PFSK-1 (cell line): ENCODE data around the gene VSTM4.

Experiments
- FOXP2 ChIP-seq: optimal IDR thresholded peaks from 2 replicates; pipeline ENCODE3; 2011; ENCODE audit warnings: borderline replicate concordance, control low read depth, inconsistent platforms; ENCODE audit not compliant: insufficient read depth; ENCODE audit errors: extremely low read length, extremely low read depth
- POLR2AphosphoS5 ChIP-seq: IDR thresholded peaks from 2 replicates; pipeline ENCODE4 v1.6.1; 2012; ENCODE audit warnings: low read depth, mild to moderate bottlenecking, control low read depth, low read length, moderate library complexity
- SIN3A ChIP-seq: IDR thresholded peaks from 2 replicates; pipeline ENCODE4 v1.6.1; 2012; ENCODE audit warnings: mild to moderate bottlenecking, low read length, moderate library complexity, borderline replicate concordance; ENCODE audit not compliant: insufficient read depth
- TAF1 ChIP-seq: IDR thresholded peaks from 2 replicates; pipeline ENCODE4 v1.6.1; 2012; ENCODE audit warnings: low read length, control low read depth, borderline replicate concordance; ENCODE audit not compliant: insufficient read depth
- TF ChIP-seq, protein P1 (sequence below), 2 experiments: IDR thresholded peaks; 2 replicates each; pipeline versions ENCODE4 v1.6.1 to v1.8.0; 2011 to 2012; ENCODE audit warnings: low read depth in 2 of 2, low read length in 2 of 2, control low read depth in 1 of 2, inconsistent platforms in 1 of 2, mild to moderate bottlenecking in 1 of 2, moderate library complexity in 1 of 2; ENCODE audit not compliant: insufficient read depth in 1 of 2

Gene VSTM4

DNA sequence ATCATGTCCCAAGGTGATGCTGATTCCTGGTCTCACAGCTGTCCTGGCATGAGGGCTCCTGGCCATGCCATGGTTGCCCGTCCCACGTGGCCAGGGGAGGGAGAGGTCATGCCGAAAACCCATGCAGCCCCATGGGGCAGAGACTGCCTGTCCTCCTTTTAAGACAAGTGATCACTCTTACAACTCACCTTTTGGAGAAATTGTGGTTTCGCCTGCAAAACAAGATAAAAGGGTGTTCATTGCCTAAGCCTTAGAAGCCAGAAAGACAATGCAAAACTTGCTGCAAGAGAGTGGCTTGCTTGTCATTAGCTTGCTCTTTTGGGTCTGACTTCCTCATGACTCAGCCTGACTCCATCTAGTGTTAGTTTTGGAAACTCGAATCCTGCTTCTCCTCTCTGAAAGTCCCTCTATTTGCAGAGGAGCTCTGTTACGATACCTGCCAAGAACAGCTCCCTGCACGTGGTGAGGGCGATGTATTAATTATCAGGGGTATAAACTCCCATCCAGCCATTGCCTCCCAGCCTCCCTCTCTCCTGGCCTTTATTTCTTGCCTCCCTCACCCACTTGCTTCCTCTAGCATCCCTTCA, 46.2 kb upstream of the VSTM4 start:
- TF ChIP-seq SIN3A (no peak), TAF1 (no peak), POLR2AphosphoS5 (no peak)
- TF ChIP-seq, protein P1, sequence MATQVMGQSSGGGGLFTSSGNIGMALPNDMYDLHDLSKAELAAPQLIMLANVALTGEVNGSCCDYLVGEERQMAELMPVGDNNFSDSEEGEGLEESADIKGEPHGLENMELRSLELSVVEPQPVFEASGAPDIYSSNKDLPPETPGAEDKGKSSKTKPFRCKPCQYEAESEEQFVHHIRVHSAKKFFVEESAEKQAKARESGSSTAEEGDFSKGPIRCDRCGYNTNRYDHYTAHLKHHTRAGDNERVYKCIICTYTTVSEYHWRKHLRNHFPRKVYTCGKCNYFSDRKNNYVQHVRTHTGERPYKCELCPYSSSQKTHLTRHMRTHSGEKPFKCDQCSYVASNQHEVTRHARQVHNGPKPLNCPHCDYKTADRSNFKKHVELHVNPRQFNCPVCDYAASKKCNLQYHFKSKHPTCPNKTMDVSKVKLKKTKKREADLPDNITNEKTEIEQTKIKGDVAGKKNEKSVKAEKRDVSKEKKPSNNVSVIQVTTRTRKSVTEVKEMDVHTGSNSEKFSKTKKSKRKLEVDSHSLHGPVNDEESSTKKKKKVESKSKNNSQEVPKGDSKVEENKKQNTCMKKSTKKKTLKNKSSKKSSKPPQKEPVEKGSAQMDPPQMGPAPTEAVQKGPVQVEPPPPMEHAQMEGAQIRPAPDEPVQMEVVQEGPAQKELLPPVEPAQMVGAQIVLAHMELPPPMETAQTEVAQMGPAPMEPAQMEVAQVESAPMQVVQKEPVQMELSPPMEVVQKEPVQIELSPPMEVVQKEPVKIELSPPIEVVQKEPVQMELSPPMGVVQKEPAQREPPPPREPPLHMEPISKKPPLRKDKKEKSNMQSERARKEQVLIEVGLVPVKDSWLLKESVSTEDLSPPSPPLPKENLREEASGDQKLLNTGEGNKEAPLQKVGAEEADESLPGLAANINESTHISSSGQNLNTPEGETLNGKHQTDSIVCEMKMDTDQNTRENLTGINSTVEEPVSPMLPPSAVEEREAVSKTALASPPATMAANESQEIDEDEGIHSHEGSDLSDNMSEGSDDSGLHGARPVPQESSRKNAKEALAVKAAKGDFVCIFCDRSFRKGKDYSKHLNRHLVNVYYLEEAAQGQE (IDR thresholded peaks at IDR 0.05; ENCODE audit: insufficient read depth in 1 of 2, low read depth in 2 of 2, low read length in 2 of 2), result no peak

DNA sequence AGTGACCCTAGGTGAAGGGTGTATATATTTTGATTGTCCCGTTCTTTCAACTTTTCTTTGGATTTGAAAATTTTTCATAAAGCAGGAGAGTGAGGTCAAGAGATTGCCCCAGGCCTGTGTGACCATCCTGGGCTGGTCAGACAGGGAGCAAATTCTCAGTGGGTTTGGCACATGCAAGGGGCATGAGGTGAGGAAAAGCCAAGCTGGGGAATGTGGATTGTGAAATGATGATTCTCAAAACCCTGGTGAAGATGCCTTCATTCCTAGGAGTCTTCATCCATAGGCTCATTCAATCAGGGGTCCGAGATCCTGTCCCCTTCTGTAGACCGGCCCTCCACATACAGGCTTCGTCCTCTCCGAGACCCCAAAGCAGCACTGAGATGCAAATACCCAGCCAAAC, 45.5 kb upstream of the VSTM4 start:
- TF ChIP-seq FOXP2, result no peak
- no peak for TF ChIP-seq POLR2AphosphoS5
- TF ChIP-seq, protein P1 (IDR thresholded peaks at IDR 0.05; ENCODE audit: insufficient read depth in 1 of 2, low read depth in 2 of 2, low read length in 2 of 2), result no peak
- no peak for TF ChIP-seq TAF1
- no peak for TF ChIP-seq SIN3A

DNA sequence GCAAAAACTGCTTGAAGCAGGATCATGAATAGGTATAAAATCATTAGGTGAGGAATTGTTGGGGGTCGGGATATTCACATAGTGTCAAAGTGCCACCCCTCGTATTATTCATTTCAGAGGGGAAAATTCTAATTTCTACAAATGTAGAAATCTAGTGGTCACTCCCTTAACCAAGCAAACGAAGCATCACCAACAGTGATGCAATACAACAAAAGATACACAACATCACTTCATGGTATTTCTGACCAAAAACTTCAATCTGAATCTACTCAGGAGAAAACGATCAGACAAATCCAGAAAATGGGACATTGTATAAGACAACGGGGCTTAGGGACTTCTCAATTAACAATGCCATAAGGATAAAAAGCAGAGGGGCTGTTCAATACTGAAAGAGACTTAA, 44.8 kb upstream of the VSTM4 start:
- no peak for TF ChIP-seq TAF1
- no peak for TF ChIP-seq SIN3A
- no peak for TF ChIP-seq FOXP2
- TF ChIP-seq, protein P1 (IDR thresholded peaks at IDR 0.05; ENCODE audit: insufficient read depth in 1 of 2, low read depth in 2 of 2, low read length in 2 of 2), result no peak
- no peak for TF ChIP-seq POLR2AphosphoS5

DNA sequence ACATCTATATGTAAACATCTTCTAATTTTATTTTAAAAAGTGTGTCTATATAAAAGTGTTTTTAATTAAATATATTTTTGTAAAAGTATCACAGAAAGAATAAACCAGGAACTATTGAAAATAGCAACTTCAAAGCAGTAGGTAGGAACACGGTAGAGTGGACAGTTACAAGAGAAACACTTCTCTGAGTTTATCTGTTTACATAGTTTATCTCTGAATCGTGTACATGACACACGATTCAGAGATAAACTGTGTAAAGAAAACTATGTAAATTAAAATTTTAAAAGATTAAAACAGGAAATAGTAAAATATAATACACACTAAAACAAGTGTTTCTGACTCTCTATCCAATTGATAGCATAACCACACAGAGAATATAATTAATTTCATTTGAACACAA, 43.6 kb upstream of the VSTM4 start:
- TF ChIP-seq, protein P1 (IDR thresholded peaks at IDR 0.05; ENCODE audit: insufficient read depth in 1 of 2, low read depth in 2 of 2, low read length in 2 of 2), result no peak
- TF ChIP-seq SIN3A (no peak), POLR2AphosphoS5 (no peak)

DNA sequence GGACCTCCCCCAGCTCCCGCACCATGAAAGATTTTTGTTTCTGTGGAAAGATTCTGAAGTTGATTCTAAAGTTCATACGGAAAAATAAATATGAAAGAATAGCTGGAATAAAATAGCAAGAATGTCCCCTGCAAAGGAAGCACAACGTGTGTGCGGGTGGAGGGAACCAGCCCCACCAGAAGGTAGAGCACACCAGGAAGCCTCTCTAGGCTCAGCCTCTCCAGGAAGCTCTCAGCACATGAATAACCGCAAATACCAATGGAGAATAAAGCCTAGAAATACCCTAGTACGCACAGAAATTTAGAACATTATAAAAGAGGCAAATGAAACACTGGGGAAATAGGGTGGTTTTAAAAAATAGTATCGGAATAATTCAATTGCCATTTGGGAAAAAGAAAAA, 43.1 kb upstream of the VSTM4 start:
- TF ChIP-seq SIN3A, result no peak
- no peak for TF ChIP-seq TAF1
- no peak for TF ChIP-seq POLR2AphosphoS5
- TF ChIP-seq, protein P1 (IDR thresholded peaks at IDR 0.05; ENCODE audit: insufficient read depth in 1 of 2, low read depth in 2 of 2, low read length in 2 of 2), result no peak
